Stimulated activated CD4-positive, alpha-beta T cell treated with anti-CD3 and anti-CD28 coated beads, Interleukin-2, amount 100 ng/mL, for 48 hours (primary cell): Measurements from ENCODE around the gene FBLN2.

Source experiments
- DNase-seq, 2 donors: peaks; one replicate each; pipeline ENCODE4 v3.0.0-alpha.2; 2020

Gene FBLN2

GRCh38 chr3:13533885-13534301, 15.0 kb upstream of the FBLN2 start:
- no peak for DNase-seq

GRCh38 chr3:13535526-13535875, 13.4 kb upstream of the FBLN2 start:
- DNase-seq, result no peak

- DNase-seq, result no peak
Observed at GRCh38 chr3:13535905-13536304, 13.0 kb upstream of the FBLN2 start.

GRCh38 chr3:13536432-13536831, 12.5 kb upstream of the FBLN2 start:
- no peak for DNase-seq

DNA sequence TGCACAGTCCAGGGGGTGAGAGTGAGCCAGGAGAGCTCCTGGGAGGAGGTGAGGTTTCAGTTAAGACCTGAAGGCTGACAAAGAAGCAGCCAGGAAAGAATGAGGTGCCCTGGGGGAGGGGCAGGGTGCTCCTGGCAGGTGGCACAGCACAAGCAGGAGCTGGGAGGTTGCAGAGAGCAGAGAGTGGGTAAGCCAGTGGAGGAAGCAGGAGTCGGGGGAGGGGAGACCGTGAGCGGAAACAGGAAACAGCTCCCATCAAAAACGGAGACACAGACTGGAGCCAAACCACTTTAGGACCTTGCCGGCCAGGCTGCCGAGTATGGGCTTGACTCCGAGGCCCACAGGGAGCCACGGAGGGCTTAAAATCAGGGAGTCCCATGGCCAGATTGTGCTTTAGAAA, 12.1 kb upstream of the FBLN2 start:
- no peak for DNase-seq

- DNase-seq, result no peak
Observed at GRCh38 chr3:13537244-13537908, 11.5 kb upstream of the FBLN2 start.

DNA sequence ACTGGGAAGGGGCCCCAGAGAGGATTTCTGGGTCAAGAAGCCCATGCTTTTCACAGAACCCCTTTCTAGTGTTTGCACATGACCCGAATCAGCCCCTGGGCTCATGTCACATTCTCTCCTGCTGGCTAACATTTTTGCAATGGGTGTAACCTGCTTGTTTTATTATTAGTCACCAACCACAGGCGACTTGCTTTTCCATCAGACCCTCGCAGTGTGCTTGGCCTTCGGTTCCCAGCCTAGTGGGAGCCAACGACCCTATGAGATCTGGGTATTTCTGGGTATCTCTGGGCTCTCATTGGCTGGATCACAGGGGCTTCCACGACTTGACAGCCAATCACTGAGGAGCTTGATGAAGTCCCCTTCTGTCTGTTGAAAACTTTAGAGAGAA, 11.0 kb upstream of the FBLN2 start:
- DNase-seq, result no peak

GRCh38 chr3:13538520-13539291, 10.2 kb upstream of the FBLN2 start:
- DNase-seq, result no peak

- DNase-seq, result no peak
Observed at GRCh38 chr3:13539292-13539638, 9.7 kb upstream of the FBLN2 start.

DNA sequence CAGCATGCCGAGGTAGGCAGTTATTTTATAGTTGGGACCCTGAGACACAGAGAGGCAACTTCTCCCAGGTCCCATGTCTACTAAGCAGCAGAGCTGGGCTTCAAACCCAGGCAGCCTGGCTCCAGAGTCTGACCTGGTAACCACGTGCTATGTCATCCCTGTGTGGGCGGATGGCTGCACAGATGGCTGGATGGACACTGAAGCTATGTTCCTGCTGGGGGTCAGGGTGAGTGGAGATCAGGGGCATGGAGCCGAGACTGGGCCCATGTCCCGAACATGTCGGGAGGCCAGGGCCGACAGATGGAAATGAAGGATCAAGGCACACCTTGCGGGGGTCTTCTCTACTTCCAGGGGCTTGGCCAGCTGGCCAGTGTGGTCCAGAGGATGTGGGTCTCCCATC, 9.3 kb upstream of the FBLN2 start:
- DNase-seq, result no peak

GRCh38 chr3:13540297-13540995, 8.5 kb upstream of the FBLN2 start:
- DNase-seq, result no peak

GRCh38 chr3:13541691-13542090, 7.2 kb upstream of the FBLN2 start:
- DNase-seq, result no peak

GRCh38 chr3:13542142-13542541, 6.8 kb upstream of the FBLN2 start:
- no peak for DNase-seq

GRCh38 chr3:13543253-13543652, 5.7 kb upstream of the FBLN2 start:
- DNase-seq, result no peak

GRCh38 chr3:13544293-13544831, 4.6 kb upstream of the FBLN2 start:
- peak; percentile 32 to 41 for DNase-seq

- DNase-seq, result no peak
Observed at GRCh38 chr3:13544951-13545651, 3.8 kb upstream of the FBLN2 start.

DNA sequence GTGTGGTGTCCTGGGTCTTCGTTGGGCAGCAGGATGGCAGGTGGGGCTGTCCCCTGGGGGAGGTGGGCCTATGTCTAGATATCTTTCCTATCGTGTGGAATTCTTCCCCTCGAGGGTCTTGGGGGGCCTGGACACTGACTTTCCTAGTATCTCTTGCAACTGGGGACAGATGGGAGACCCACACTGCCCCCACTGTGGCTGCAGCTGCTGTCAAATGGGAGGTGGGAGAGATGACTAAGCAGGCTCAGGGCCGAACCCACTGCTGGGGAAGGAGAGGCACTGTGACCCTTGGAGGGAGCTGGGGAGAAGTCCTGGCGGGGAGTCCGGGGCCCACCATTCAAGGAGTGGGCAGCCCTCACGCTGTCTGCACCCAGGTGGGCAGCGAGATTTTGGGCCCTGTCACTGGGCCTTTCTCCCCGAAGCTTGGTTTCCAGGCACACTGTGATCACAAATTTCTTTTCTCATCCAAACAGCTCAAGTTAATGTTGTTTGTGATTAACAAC, 2.9 kb upstream of the FBLN2 start:
- no peak for DNase-seq

GRCh38 chr3:13546667-13547171, 2.2 kb upstream of the FBLN2 start:
- DNase-seq, result no peak

- no peak for DNase-seq
Observed at GRCh38 chr3:13547591-13548371, 1.1 kb upstream of the FBLN2 start.

DNA sequence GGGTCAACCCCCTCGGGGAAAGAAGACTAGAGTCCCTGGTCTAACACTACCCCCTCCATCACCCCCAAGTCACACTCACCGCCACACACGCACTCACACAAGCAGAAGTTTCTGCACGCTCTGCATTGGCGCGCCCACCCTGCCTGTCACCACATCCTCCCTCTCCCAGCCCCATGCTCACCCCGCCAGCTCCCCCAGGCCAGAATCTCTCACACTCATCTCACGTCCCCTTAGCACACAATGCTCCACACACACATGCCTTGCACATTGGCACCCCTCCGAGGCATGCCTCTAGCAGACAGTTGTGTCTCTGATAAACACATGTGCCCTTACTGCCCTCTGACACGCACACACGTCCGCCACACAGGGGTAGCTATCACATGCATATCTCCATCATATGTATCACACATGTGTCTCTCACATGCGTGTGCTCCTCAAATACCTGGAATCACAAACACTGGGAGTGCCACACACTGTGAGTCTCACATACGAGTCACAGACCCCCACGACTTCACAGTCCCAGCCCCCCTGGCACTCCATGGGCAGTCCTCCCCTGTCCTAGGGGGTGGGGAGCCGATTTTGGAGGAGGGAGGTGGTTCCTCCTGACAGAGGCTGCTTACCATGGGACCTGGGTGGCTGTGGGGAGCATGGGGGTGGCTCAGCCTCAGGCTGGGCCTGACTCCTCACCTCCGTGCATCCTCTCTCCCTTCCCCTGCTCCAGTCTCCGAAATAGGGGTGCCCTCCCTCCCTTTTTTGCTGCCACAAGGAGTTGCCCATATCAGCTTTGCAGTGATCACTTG, 898 bp downstream of the FBLN2 start:
- DNase-seq, result no peak

GRCh38 chr3:13550423-13550690, 1.4 kb downstream of the FBLN2 start:
- DNase-seq, result no peak
